GM18505 (cell line): Measurements from ENCODE around the gene INPP1.
"Not testable (repeated sequence)": the region's sequence is repeated elsewhere in the genome, so short reads cannot be mapped to it uniquely, and the experiment has no call there.

Experiments
- ATAC-seq: cut with Tn5 transposase; IDR thresholded peaks from one replicate; pipeline ENCODE4 v1.9.1; 2021; ENCODE audit not compliant: unreplicated experiment
- POLR2A ChIP-seq: IDR thresholded peaks from 4 replicates; pipeline ENCODE4 v1.6.1; 2011; ENCODE audit warnings: borderline replicate concordance; ENCODE audit not compliant: insufficient read depth, insufficient read length; ENCODE audit errors: extremely low read depth

Gene INPP1

DNA sequence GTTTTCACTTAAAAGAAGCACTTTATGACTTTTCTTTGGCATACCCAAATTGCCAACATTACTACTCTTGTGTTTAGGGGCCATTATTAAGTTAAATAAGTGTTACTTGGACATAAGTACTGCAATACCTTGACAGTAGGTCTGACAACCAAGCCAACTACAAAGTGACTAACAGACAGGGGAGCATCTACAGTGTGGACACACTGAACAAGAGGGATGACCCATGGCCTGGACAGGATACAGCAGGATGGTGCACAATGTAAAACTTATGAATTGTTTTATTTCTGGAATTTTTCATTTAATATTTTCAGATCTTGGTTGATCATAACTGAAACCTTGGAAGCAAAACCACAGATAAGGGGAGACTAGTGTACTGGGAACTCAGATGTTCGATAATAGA is 4.0 kb upstream of the INPP1 start:
- no peak for ATAC-seq
- no peak for TF ChIP-seq POLR2A

DNA sequence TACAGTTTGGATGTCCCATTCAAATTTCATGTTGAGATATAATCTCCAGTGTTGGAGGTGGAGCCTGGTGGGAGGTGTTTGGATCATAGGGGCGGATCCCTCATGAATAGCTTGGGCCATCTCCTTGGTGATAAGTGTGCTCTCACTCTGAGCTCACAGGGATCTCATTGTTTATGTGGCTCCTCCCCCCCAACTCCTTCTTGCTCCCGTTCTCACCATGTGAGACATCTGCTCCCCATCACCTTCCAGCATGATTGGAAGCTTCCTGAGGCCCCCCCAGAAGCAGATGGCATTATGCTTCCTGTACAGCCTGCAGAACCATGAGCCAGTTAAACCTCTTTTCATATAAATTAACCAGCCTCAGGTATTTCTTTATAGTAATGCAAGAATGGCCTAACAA is 3.0 kb upstream of the INPP1 start:
- no peak for TF ChIP-seq POLR2A
- no peak for ATAC-seq

DNA sequence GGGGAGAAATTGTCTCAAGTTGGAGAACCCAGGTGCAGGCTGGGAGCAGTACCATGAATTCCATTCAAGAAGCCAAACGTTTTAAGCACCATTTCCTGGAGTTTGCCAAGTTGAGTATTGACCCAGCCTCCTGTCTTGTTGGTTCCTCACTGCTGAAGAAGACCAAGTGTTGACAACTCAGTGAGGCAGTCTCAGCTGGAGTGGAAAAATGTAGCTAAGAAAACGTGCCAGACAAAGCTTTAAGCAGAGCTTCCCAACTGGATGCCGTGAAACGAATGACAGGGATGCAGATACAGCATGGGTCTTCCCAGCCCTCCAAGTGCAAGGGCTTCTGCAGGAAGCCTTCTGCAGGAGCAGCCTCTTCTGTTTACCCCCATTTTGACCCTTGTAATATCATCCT is 778 bp upstream of the INPP1 start:
- no peak for ATAC-seq
- TF ChIP-seq POLR2A: no peak

DNA sequence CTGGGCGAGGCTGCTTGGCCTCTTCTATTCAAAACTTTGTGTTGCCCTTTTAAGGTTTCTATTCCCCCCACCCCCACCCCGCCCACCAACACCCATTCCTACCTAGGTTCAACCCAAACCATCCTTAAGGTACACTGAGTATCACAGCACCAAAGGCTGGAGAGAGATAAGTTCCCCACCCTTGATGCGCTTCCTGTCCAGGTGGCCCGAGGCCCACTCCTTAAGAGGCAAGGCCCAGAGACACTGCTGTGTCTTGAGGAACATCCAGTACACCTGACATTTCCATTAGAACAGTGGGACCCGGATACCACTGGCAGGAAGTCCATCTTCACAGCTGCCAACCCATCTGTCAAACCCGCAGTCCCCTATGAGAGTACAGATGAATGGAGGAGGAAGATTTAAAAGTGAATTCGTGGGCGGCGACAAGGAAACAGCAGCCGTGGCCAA is 277 bp upstream of the INPP1 start:
- peak; percentile 31 for ATAC-seq
- no peak for TF ChIP-seq POLR2A

DNA sequence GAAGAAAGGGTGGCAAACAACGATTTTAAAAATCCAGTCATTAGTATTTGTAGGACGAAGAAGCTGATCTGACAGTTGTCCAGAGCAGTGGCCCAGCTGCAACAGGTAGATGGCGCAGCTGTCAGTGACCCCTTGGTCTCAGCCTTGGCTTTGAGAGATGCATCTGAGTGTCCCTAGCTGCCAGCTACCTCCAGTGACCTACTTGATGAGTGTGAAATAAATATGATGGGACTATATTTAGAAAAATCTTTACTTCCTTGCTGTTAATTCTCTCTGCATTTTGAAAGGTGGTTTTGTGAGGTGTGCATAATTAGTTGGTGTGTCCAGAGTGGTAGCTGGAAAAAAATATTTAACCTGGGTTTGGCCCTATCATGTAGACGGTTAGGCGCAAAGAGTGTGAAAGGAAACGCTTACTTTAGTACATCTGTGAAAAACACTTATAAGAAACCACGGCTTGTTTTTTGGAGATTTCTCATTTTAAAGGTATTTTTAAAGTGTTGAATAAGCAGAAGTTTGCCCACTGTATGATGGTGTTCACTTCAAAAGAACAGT is 963 bp downstream of the INPP1 start:
- TF ChIP-seq POLR2A: no peak
- ATAC-seq: peak; percentile 60

DNA sequence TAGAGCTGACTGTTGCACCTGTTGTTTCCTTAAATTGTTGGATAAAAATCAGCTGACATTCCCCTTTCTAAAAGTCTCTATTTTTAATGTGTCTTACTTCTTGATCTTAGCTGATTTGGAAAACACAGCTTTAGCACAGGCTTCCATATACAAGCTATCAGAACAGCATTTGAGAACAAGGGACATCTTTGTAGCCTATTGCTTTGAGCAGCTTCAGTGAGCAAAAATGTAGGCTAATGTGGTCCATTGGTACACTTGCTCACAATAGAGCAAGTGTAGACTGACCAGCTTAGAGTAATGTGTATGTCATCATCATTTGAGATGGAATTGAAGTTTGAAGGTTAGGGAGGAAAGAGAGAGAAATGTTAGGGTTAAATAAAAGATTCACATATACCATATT is 7.0 kb downstream of the INPP1 start:
- no peak for ATAC-seq
- no peak for TF ChIP-seq POLR2A

DNA sequence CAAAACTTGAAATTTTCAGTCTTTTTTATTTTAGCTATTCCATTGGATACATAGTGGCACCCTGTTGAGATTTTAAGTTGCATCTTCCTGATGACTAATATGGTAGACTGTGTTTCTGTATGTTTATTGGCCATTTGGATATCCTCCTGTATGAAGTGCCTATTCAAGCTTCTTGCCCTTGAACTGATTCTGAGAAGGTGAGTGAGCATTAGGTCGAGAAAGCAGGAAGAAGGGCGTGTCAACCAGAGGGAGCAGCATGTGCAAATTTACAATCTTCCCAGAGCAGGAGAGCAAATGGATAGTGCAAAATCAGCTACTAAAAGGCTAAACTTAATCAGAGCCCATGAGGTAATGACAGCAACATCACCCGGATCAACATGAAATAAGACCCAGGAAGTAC is 8.6 kb downstream of the INPP1 start:
- no peak for TF ChIP-seq POLR2A
- ATAC-seq: no peak

DNA sequence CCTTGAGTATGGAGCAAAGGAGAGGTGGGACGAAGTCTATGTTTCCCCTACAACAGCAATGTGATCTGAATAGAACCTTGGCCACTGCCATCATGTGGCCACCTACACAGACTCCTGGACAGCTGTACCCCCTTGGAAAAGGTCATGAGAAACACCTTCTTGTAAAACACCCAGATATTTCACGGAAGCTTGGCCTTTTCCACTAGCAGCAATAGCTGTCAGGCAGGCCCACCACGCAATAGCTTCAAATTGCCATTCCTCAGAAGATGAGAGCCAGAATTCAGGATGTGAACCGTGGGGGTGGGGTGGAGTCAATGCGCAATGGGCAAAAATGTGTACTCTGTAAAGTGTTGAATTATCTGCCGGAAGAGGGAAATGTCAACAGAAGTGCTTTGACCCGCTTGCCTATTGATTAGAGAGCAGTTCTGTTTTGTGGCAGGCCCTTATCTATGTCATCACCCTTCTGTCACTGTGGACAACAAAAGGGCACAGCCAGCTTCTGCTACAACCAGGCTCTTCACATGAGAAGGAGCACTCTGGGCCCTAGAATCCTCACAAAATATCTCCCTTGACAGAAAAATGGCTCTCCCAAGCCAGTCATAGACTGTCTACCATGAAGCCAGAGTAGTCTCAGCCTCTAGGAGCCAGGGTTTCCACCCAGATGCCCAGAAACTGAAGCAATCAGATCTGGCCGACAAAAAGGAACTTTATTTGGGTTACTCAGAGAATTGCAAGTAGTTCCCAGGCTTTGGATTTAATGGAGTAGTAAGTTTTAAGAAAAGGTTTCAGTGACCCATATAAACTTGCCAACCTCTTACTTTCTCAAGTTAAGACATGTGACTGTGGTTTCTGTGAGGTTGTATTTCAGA is 9.5 kb downstream of the INPP1 start:
- no peak for TF ChIP-seq POLR2A
- ATAC-seq: no peak

DNA sequence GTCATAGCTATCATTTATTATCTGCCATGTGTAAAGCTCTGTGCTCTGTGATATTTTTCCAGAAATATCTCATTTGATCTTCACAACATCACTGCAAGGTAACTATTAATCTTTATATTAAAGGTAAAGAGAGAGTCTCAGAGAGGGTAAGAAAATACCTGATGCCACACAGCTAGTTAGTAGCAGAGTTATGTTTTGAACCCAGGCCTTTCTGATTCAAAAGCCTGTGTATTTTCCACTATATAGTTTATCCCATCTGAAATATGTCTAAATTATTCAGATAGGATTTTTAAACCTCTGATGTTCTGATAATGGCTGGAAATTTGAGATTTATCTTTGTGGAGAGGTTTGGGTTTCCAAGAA is 10.1 kb downstream of the INPP1 start:
- no peak for TF ChIP-seq POLR2A
- ATAC-seq: no peak

DNA sequence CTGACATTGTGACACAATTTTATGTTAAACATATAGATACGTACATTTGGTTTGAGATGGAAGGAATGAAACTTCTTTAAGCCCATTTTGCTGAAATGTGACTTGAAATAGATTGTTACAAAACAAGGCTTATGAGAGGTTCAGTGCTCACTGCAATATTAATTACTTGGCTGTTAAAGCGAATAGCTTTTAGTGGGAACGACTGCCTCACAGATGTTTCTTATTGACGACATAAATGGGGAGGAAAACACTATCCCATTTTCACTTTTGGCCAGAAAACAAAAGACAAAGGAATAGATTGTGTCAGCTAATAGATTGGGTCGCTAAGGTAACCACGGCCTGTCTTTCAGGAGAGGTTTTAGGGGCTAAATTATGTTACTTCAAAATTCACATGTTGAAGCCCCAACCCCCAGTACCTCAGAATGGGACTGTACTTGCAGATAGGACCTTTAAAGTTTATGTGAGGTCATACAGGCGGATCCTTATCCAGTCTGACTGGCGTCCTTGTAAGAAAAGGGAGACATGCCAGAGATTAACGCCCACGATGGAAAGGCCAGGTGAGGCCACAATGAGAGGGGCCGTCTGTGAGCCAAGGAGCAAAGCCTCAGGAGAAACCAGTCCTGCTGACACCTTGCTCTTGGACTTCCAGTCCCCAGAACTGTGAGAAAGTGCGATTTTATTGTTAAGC is 10.8 kb downstream of the INPP1 start:
- TF ChIP-seq POLR2A: no peak

DNA sequence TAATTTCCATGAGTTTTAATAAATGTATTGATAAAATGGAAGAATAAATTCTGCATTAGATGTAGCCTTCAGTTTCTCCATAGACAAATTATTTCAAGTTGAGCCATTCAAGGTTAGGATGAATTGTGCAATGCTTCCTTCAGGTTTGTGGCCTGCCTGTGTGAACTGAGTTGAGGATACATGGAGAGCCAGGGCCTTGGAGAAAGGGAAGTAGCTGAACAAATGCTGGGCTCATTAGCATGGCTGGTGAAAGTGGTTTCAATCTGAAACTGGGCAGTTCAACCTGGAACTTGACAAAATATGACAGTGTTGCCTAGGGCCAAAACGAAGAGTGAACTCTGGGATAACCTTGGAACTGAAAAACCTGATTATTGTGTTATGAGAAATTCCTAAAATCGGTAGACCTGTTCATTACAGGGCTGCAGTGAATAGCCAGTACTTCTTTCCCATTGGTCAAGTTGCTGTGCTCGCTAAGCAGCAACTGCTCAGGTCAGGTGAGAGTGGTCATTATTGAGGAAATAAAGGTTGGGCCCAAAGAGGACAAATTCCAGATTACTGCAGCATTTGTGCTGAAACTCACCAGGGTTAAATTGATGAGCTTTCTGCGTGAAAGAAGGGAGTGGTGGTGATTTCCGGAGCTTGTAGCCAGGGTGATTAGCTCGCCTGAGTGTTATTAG is 12.7 kb downstream of the INPP1 start:
- no peak for TF ChIP-seq POLR2A
- ATAC-seq: no peak

More for the DNA sequence above, 10.8 kb downstream of the INPP1 start:
- no peak for ATAC-seq

DNA sequence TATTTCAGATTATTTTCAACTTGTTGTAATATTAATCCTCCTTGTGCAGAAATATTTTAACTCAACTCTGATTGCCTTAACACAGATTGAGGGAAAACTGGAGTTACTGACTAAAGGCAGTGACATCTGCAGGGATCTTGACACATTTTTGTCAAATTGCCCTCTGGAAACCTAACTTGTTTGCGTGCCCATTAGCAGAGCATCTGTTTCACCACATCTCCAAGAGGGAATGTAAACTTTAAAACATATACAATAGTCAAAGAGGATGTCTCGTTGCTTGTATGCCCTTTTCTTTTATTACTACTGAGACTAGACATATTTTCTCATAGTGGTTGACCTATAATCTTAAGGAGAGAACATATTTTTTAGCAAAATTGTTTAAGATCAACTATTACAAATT is 14.2 kb downstream of the INPP1 start:
- TF ChIP-seq POLR2A: no peak
- ATAC-seq: no peak

DNA sequence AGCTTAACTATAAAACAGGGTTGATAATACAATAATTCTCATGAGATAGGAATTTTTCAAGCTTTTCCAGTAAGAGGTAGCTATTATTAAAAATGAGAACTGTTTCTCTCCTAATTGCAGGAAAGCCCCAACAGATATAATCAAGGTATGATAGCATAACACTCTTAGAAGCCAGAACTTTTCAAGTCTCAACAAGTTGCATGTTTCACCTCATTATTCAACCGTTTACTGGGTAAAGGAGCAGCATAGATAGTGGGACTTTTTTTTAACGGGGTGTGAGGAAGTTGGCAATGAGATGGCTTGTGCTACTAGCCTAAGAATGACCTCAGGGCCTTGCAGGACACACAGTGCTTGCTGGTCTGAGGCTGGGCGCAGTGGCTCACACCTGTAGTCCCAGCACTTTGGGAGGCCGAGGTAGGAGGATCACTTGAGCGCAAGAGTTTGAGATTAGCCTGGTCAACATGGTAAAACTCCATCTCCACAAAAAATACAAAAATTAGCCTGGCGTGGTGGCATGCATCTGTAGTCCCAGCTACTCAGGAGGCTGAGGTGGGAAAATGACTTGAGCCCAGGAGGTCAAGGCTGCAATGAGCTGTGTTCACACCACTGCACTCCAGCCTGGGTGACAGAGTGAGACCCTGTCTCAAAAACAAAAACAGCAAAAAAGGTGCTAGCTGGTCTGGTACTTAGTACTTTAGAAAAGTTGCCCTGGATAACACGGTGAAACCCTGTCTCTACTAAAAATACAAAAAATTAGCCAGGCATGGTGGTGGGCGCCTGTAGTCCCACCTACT is 15.5 kb downstream of the INPP1 start:
- ATAC-seq: not testable (repeated sequence)
